Colonic mucosa (tissue), 4 donors: ENCODE results near the gene C16orf95. TPM values are rescaled to one million over a fixed set of nuclear protein-coding genes. Genes with fewer than 3 reads are reported as not detected.

Experiments used
- DNase-seq: peaks from one replicate; pipeline ENCODE4 v3.0.0-alpha.2; 2020
- H3K27ac ChIP-seq: fragments of 200-600 bp; one replicate; pipeline ENCODE4 v1.8.0; 2021
- H3K27me3 ChIP-seq: fragments of 200-600 bp; one replicate; pipeline ENCODE4 v1.8.0; 2021
- H3K36me3 ChIP-seq: fragments of 200-600 bp; one replicate; pipeline ENCODE4 v1.8.0; 2021
- H3K4me1 ChIP-seq: fragments of 200-600 bp; one replicate; pipeline ENCODE4 v1.8.0; 2021; ENCODE audit warnings: mild to moderate bottlenecking
- H3K4me3 ChIP-seq: fragments of 200-600 bp; one replicate; pipeline ENCODE4 v1.8.0; 2021
- H3K9ac ChIP-seq, 2 donors: one replicate each; pipeline ENCODE4 v1.7.0; 2013; ENCODE audit warnings: control low read depth in 2 of 2, low read depth in 2 of 2, low read length in 2 of 2
- H3K9me3 ChIP-seq: fragments of 200-600 bp; one replicate; pipeline ENCODE4 v1.8.0; 2021
- CTCF ChIP-seq: fragments of 200-600 bp; IDR thresholded peaks from one replicate; pipeline ENCODE4 v1.8.0; 2022; ENCODE audit warnings: antibody characterized with exemption, mild to moderate bottlenecking
- intact Hi-C: fragments of 100-400 bp; cut with DNase I; formaldehyde crosslinking; loops from one replicate; pipeline ENCODE4 v1.14.1; 2022
- total RNA-seq, 2 donors: library from RNA; stranded (reverse); fragmentation: NEBNext Ultra II Directional in 1 of 2; extraction: Animal tissue kit (Norgen Biotek cat#: 25700) in 1 of 2; gene quantifications; one replicate each; pipeline ENCODE4 v1.2.1, GENCODE V29; 2021
- donor health status: healthy.
- donor health status: DM: no; HTN: no; CAD: no.
- donor health status: DM: no; HTN: no; CAD: no.

Gene C16orf95
- total RNA-seq, 2 donors from 2014 or later = 5.0 to 9.7 TPM

GRCh38 chr16:87324411-87325275 lies 7.5 kb upstream of the C16orf95 start:
- H3K27me3 ChIP-seq = no peaks in the 10 kb centered on the region
- no peak overlapping the region for H3K27ac ChIP-seq
- intact Hi-C loops = loop anchor here (5.0 to 10.0 kb wide), 2 partner anchors 53 to 310 kb away; no protein-coding TSS in a partner anchor
- no peak overlapping the region for H3K4me3 ChIP-seq
- peak; percentile 83 for TF ChIP-seq CTCF
- H3K36me3 ChIP-seq = no peaks in the 10 kb centered on the region
- no peaks in the 10 kb centered on the region for H3K4me1 ChIP-seq
- DNase-seq = no peak
- no peak overlapping the region for H3K9ac ChIP-seq
- no peaks in the 10 kb centered on the region for H3K9me3 ChIP-seq

GRCh38 chr16:87323727-87324410 lies 6.7 kb upstream of the C16orf95 start:
- Histone ChIP-seq H3K36me3 (no peaks in the 10 kb centered on the region), H3K27ac (no peak overlapping the region), H3K27me3 (no peaks in the 10 kb centered on the region), H3K4me1 (no peaks in the 10 kb centered on the region), H3K4me3 (no peak overlapping the region), H3K9ac (no peak overlapping the region), H3K9me3 (no peaks in the 10 kb centered on the region)
- DNase-seq = no peak
- TF ChIP-seq CTCF = no peak
- intact Hi-C loops = loop anchor here (10.0 kb wide), 1 partner anchor 311 kb away; no protein-coding TSS in a partner anchor

DNA sequence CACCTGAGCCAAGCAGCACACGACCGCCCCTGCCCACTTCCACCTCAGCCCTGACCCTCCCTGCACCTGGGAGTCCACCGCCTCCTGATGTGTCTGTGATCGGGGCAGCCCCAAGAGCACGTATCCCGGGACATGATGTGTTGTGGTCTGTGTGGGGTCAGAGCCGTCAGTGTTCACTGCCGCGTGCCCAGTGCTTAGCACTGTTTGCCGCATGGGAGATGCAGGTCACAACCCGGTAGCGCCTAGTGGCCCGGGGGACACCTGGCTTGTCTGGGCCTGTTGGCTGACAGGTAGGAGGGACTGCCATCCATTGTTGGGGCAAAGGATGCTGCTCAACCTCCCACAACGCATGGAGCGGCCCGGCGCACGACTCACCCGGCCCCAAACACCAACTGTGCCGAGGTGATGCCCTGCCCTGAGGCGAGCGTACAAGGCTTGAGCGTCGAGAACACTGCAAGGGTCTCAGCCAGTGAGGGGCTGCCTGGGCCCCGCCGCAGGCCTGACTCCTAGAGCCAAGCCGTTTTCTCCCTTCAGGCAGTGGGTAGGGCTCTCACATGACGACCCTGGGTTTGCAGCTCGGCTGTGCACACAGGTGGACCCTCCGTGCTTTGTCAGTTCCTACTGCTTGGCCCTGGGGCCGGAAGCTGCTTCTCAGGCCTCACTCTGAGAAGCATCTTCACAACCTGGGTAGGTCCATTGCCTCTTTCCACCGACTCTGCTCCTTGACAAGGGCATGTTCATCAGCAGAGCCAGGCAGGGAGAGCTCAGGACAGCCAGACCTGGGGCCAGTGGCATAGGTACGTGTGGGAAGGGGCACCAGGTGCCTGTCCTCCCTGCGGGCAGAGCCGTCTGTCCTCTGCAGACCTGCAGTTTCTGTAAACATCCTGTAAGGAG lies 5.9 kb upstream of the C16orf95 start:
- intact Hi-C loops = loop anchor here (10.0 kb wide), 1 partner anchor 312 kb away; no protein-coding TSS in a partner anchor
- H3K36me3 ChIP-seq = no peaks in the 10 kb centered on the region
- H3K27me3 ChIP-seq = no peaks in the 10 kb centered on the region
- no peak overlapping the region for H3K9ac ChIP-seq
- H3K4me1 ChIP-seq = no peaks in the 10 kb centered on the region
- H3K9me3 ChIP-seq = no peaks in the 10 kb centered on the region
- DNase-seq = no peak
- H3K27ac ChIP-seq = no peak overlapping the region
- no peak overlapping the region for H3K4me3 ChIP-seq
- no peak for TF ChIP-seq CTCF

DNA sequence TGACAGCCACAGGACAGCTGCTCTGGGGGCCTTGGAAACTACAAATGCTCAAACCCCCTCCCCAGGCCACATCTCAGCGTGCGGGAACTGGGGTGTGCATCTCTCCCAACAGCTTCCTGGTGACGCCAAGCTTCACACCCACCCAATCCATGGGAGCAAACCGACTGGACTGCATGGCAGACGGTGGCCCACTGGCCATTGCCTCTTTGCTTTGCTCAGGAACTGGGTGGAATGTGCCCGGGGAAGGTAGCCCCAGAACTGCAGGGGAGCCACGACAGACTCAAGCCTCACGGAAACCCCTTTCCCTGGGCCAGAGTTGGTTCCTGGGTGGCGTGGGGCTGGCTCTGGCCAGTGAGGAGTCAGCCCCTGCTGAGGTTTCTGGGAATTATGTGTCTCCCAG lies 5.2 kb upstream of the C16orf95 start:
- H3K4me1 ChIP-seq = no peaks in the 10 kb centered on the region
- TF ChIP-seq CTCF = no peak
- no peak overlapping the region for H3K4me3 ChIP-seq
- no peaks in the 10 kb centered on the region for H3K36me3 ChIP-seq
- H3K27me3 ChIP-seq = no peaks in the 10 kb centered on the region
- H3K9ac ChIP-seq = no peak overlapping the region
- intact Hi-C loops = loop anchor here (10.0 kb wide), 1 partner anchor 312 kb away; no protein-coding TSS in a partner anchor
- no peaks in the 10 kb centered on the region for H3K9me3 ChIP-seq
- no peak overlapping the region for H3K27ac ChIP-seq
- no peak for DNase-seq
